ENCODE data around the gene GATAD1. TPM values are rescaled to one million over a fixed set of nuclear protein-coding genes. Genes with fewer than 3 reads are reported as not detected.
A peak's percentile ranks its signal among the peaks of the same experiment; 100 is the strongest.

Gene GATAD1
- total and polyA plus RNA-seq, 10 of the 15 experiments (the other 5 are each of a cell fraction or from before 2014, with no cell fraction given) = 5.5 to 45.2 (median 14.2) TPM

- H4K20me1 ChIP-seq (ENCODE audit: control insufficient read depth, insufficient read depth) = no peaks in the 10 kb centered on the region
- no peaks in the 10 kb centered on the region for H3K9me3 ChIP-seq (replicated peaks; ENCODE audit: control insufficient read depth, insufficient read depth, low read length)
- ChIA-PET POLR2A (interaction anchor here (0.5 to 2.1 kb wide), 10 partner anchors 10 to 1739 kb away, joined by 3 to 5 read pairs (median 3); partner anchors contain the start of genes AKAP9, CYP51A1, PEX1 and RBM48), RAD21 (ENCODE audit: unreplicated experiment) (interaction anchor here (0.9 to 3.1 kb wide), 11 partner anchors 13 to 620 kb away, joined by 4 to 45 read pairs (median 8); partner anchors contain the start of genes AKAP9, ANKIB1, KRIT1 and LRRD1), CTCF (interaction anchor here (1.0 to 4.6 kb wide), 30 partner anchors 9 to 782 kb away, joined by 3 to 86 read pairs (median 6); partner anchors contain the start of genes ANKIB1, CYP51A1, KRIT1 and LRRD1), SMC1A (ENCODE audit: uncharacterized antibody, unreplicated experiment) (interaction anchor here (1.0 to 3.0 kb wide), 11 partner anchors 13 to 618 kb away, joined by 3 to 22 read pairs (median 4); partner anchors contain the start of genes CYP51A1, ERVW-1 and LRRD1)
- H3K4me3 ChIP-seq = peak overlapping the region; percentile 92
- H3K4me2 ChIP-seq (ENCODE audit: control insufficient read depth, insufficient read depth) = peak overlapping the region; percentile 73
- peaks cover 17% of the 10 kb centered on the region for H3K79me2 ChIP-seq (ENCODE audit: control insufficient read depth, insufficient read depth, low read length)
- FAIRE-seq (no peak), DNase-seq (ENCODE audit: low read depth, low spot score) (peak; percentile 48), ATAC-seq (peak; percentile 66)
- H3K36me3 ChIP-seq (ENCODE audit: control insufficient read depth in 2 of 2, insufficient read depth in 2 of 2, low read length in 1 of 2) = peaks cover 2 to 12% of the 10 kb centered on the region in 2 experiments; a peak in 3 of 4 replicates
- in situ Hi-C loops (cut with MboI) (loop anchor here (5.0 to 25.0 kb wide), 2 partner anchors 616 to 1361 kb away; no protein-coding TSS in a partner anchor), intact Hi-C loops (cut with micrococcal nuclease; ENCODE audit: unreplicated experiment) (loop anchor here (2.0 to 10.0 kb wide), 5 partner anchors 201 to 573 kb away; partner anchors contain the start of genes AKAP9, ANKIB1, CYP51A1 and KRIT1)
- H2AFZ ChIP-seq (ENCODE audit: control insufficient read depth, low read depth, low read length) = peak overlapping the region; percentile 96
- peak overlapping the region; percentile 97 for H3K9ac ChIP-seq (ENCODE audit: control insufficient read depth, insufficient read depth, low read length)
- peak overlapping the region; percentile 95 for H3K27ac ChIP-seq (ENCODE audit: control insufficient read depth, insufficient read depth)
- no TSS peak for BruUV-seq (replicated peaks)
- under 1% methylated on average over 11 of the region's 11 CpGs for WGBS (ENCODE audit: insufficient coverage, insufficient replicate concordance, low lambda C conversion rate, missing lambda C conversion rate)
- H3K27me3 ChIP-seq (replicated peaks in 1 of 2; ENCODE audit: control insufficient read depth in 2 of 2, insufficient read depth in 2 of 2, low read length in 1 of 2) = no peaks in the 10 kb centered on the region
- H3K4me1 ChIP-seq (ENCODE audit: control insufficient read depth, insufficient read depth, low read length) = no peaks in the 10 kb centered on the region
- TF ChIP-seq SKIL (IDR thresholded peaks at IDR 0.05; ENCODE audit: low read depth, poor library complexity, severe bottlenecking) (peak; percentile 46), ZBTB40 (IDR thresholded peaks at IDR 0.05; ENCODE audit: borderline replicate concordance) (peak; percentile 69; the same call in 1 of the 2 replicates), POLR2AphosphoS2 (IDR thresholded peaks at IDR 0.05; ENCODE audit: low read depth, low read length) (0 out of 2 replicates have a peak, but pooled peaks have one; percentile 42), ZSCAN29 (IDR thresholded peaks at IDR 0.05) (peak; percentile 90), CHD1 (IDR thresholded peaks at IDR 0.05; ENCODE audit: low read depth, low read length) (0 out of 2 replicates have a peak, but pooled peaks have one; percentile 53), KAT2A (conservative IDR thresholded peaks at IDR 0.05; ENCODE audit: control insufficient read depth, low read depth, low read length) (no peak)
- TF ChIP-seq, protein P1, sequence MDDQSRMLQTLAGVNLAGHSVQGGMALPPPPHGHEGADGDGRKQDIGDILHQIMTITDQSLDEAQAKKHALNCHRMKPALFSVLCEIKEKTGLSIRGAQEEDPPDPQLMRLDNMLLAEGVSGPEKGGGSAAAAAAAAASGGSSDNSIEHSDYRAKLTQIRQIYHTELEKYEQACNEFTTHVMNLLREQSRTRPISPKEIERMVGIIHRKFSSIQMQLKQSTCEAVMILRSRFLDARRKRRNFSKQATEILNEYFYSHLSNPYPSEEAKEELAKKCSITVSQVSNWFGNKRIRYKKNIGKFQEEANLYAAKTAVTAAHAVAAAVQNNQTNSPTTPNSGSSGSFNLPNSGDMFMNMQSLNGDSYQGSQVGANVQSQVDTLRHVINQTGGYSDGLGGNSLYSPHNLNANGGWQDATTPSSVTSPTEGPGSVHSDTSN (IDR thresholded peaks at IDR 0.05; ENCODE audit: insufficient replicate concordance, low read depth, low read length) = no peak
- TF ChIP-seq, protein P2, sequence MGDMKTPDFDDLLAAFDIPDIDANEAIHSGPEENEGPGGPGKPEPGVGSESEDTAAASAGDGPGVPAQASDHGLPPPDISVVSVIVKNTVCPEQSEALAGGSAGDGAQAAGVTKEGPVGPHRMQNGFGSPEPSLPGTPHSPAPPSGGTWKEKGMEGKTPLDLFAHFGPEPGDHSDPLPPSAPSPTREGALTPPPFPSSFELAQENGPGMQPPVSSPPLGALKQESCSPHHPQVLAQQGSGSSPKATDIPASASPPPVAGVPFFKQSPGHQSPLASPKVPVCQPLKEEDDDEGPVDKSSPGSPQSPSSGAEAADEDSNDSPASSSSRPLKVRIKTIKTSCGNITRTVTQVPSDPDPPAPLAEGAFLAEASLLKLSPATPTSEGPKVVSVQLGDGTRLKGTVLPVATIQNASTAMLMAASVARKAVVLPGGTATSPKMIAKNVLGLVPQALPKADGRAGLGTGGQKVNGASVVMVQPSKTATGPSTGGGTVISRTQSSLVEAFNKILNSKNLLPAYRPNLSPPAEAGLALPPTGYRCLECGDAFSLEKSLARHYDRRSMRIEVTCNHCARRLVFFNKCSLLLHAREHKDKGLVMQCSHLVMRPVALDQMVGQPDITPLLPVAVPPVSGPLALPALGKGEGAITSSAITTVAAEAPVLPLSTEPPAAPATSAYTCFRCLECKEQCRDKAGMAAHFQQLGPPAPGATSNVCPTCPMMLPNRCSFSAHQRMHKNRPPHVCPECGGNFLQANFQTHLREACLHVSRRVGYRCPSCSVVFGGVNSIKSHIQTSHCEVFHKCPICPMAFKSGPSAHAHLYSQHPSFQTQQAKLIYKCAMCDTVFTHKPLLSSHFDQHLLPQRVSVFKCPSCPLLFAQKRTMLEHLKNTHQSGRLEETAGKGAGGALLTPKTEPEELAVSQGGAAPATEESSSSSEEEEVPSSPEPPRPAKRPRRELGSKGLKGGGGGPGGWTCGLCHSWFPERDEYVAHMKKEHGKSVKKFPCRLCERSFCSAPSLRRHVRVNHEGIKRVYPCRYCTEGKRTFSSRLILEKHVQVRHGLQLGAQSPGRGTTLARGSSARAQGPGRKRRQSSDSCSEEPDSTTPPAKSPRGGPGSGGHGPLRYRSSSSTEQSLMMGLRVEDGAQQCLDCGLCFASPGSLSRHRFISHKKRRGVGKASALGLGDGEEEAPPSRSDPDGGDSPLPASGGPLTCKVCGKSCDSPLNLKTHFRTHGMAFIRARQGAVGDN (IDR thresholded peaks at IDR 0.05) = 0 out of 2 replicates have a peak, but pooled peaks have one; percentile 9
Observed at GRCh38 chr7:92448205-92448747, 994 bp downstream of the GATAD1 start.

Data from GM12878 (cell line).